Measurements from ENCODE around the gene PDE10A.

- TF ChIP-seq CTCF (IDR thresholded peaks at IDR 0.05; ENCODE audit: poor library complexity) (no peak), EZH2 (IDR thresholded peaks at IDR 0.05; ENCODE audit: borderline replicate concordance) (no peak), EZH2phosphoT487 (IDR thresholded peaks at IDR 0.05; ENCODE audit: low read depth, severe bottlenecking, unreplicated experiment) (no peak)
These were observed 151.2 kb downstream of the PDE10A start for GRCh38 chr6:165511807-165512206.
